ENCODE results near the gene VGLL4. TPM values are rescaled to one million over a fixed set of nuclear protein-coding genes. Genes with fewer than 3 reads are reported as not detected.

VGLL4 gene
- total RNA-seq, 2 donors from 2014 or later, result 87.2 to 203 TPM

GRCh38 chr3:11661827-11662226, 18.1 kb upstream of the VGLL4 start:
- intact Hi-C loops (cut with DNase I), result no loop called here
- H3K27ac ChIP-seq, result no peak overlapping the region
- DNase-seq (ENCODE audit: low spot score), result no peak
- TF ChIP-seq POLR2AphosphoS5 (IDR thresholded peaks at IDR 0.05), result no peak
- TF ChIP-seq CTCF (IDR thresholded peaks at IDR 0.05), result no peak
- TF ChIP-seq POLR2A (IDR thresholded peaks at IDR 0.05), result no peak
- H3K9me3 ChIP-seq, result no peaks in the 10 kb centered on the region
- no peak overlapping the region for H3K4me3 ChIP-seq
- no peaks in the 10 kb centered on the region for H3K4me1 ChIP-seq (replicated peaks)
- no peaks in the 10 kb centered on the region for H3K36me3 ChIP-seq
- WGBS, result 77% methylated on average over 5 of the region's 5 CpGs
- no peaks in the 10 kb centered on the region for H3K27me3 ChIP-seq (replicated peaks; ENCODE audit: insufficient read depth)

GRCh38 chr3:11661052-11661656, 17.4 kb upstream of the VGLL4 start:
- no peak overlapping the region for H3K27ac ChIP-seq
- intact Hi-C loops (cut with DNase I), result no loop called here
- 69% methylated on average over 7 of the region's 7 CpGs for WGBS
- TF ChIP-seq POLR2AphosphoS5 (IDR thresholded peaks at IDR 0.05), result no peak
- no peak for TF ChIP-seq POLR2A (IDR thresholded peaks at IDR 0.05)
- no peak for TF ChIP-seq CTCF (IDR thresholded peaks at IDR 0.05)
- H3K4me1 ChIP-seq (replicated peaks), result no peaks in the 10 kb centered on the region
- H3K27me3 ChIP-seq (replicated peaks; ENCODE audit: insufficient read depth), result no peaks in the 10 kb centered on the region
- H3K4me3 ChIP-seq, result no peak overlapping the region
- H3K36me3 ChIP-seq, result no peaks in the 10 kb centered on the region
- no peak for DNase-seq (ENCODE audit: low spot score)
- no peaks in the 10 kb centered on the region for H3K9me3 ChIP-seq

- no peaks in the 10 kb centered on the region for H3K27me3 ChIP-seq (replicated peaks; ENCODE audit: insufficient read depth)
- intact Hi-C loops (cut with DNase I), result no loop called here
- no peaks in the 10 kb centered on the region for H3K9me3 ChIP-seq
- no peaks in the 10 kb centered on the region for H3K36me3 ChIP-seq
- H3K27ac ChIP-seq, result no peak overlapping the region
- H3K4me3 ChIP-seq, result no peak overlapping the region
- no peak for DNase-seq (ENCODE audit: low spot score)
- WGBS, result 33% methylated on average over 3 of the region's 3 CpGs
- H3K4me1 ChIP-seq (replicated peaks), result no peaks in the 10 kb centered on the region
- TF ChIP-seq POLR2AphosphoS5 (IDR thresholded peaks at IDR 0.05) (no peak), POLR2A (IDR thresholded peaks at IDR 0.05) (no peak), CTCF (IDR thresholded peaks at IDR 0.05) (no peak)
Measured at GRCh38 chr3:11660242-11660641, 16.5 kb upstream of the VGLL4 start.

GRCh38 chr3:11658180-11658579, 14.5 kb upstream of the VGLL4 start:
- intact Hi-C loops (cut with DNase I), result loop anchor here (5.0 to 10.0 kb wide), 2 partner anchors 144 to 187 kb away; partner anchors contain the start of gene TAMM41
- no peaks in the 10 kb centered on the region for H3K27me3 ChIP-seq (replicated peaks; ENCODE audit: insufficient read depth)

More at GRCh38 chr3:11658180-11658579, 14.5 kb upstream of the VGLL4 start:
- TF ChIP-seq POLR2AphosphoS5 (IDR thresholded peaks at IDR 0.05) (peak; percentile 23), CTCF (IDR thresholded peaks at IDR 0.05) (no peak), POLR2A (IDR thresholded peaks at IDR 0.05) (no peak)
- Histone ChIP-seq H3K27ac (no peak overlapping the region), H3K4me1 (replicated peaks) (no peaks in the 10 kb centered on the region), H3K36me3 (no peaks in the 10 kb centered on the region), H3K9me3 (no peaks in the 10 kb centered on the region), H3K4me3 (no peak overlapping the region)
- no peak for DNase-seq (ENCODE audit: low spot score)
- 50% methylated on average over 5 of the region's 5 CpGs for WGBS

All from prostate gland (tissue), 2 donors.